NT2/D1 (cell line): ENCODE data around the gene FOXP2.

Experiments used
- YY1 ChIP-seq: IDR thresholded peaks from 2 replicates; pipeline ENCODE4 v1.6.1; 2011; ENCODE audit not compliant: insufficient read length, insufficient read depth
- ZNF274 ChIP-seq: IDR thresholded peaks from 2 replicates; pipeline ENCODE4 v1.6.1; 2011; ENCODE audit warnings: mild to moderate bottlenecking, low read depth, low read length

- TF ChIP-seq YY1 (no peak), ZNF274 (no peak)
These were observed 42.0 kb upstream of the FOXP2 start for GRCh38 chr7:114372619-114373018.
